Tibial nerve (tissue), 4 donors: Measurements from ENCODE around the gene FUT8. TPM values are rescaled to one million over a fixed set of nuclear protein-coding genes. Genes with fewer than 3 reads are reported as not detected.
"Not testable (repeated sequence)": the region's sequence is repeated elsewhere in the genome, so short reads cannot be mapped to it uniquely, and the experiment has no call there.

Experiments
- DNase-seq, 2 donors: peaks; one replicate each; pipeline ENCODE4 v3.0.0-alpha.2; 2019; ENCODE audit warnings: low spot score in 2 of 2
- H3K27ac ChIP-seq, 4 donors: fragments of 200-600 bp; sonication (generic) in 3 of 4; one replicate each; pipeline ENCODE4 v1.5.1; 2017 to 2019; ENCODE audit warnings: mild to moderate bottlenecking in 1 of 4
- H3K27me3 ChIP-seq, 2 donors: fragments of 200-600 bp; sonication (generic) in 1 of 2; one replicate each; pipeline versions ENCODE4 v1.5.1 to v1.6.0; 2017 to 2019
- H3K36me3 ChIP-seq, 3 donors: fragments of 200-600 bp; sonication (generic); one replicate each; pipeline ENCODE4 v1.5.1; 2018 to 2019
- H3K4me1 ChIP-seq, 4 donors: fragments of 200-600 bp; sonication (generic) in 3 of 4; one replicate each; pipeline ENCODE4 v1.5.1; 2017 to 2019
- H3K4me3 ChIP-seq, 4 donors: fragments of 200-600 bp; sonication (generic) in 3 of 4; one replicate each; pipeline ENCODE4 v1.5.1; 2017 to 2019; ENCODE audit warnings: mild to moderate bottlenecking in 1 of 4, moderate library complexity in 1 of 4
- H3K9me3 ChIP-seq, 4 donors: fragments of 200-600 bp; sonication (generic) in 3 of 4; one replicate each; pipeline ENCODE4 v1.5.1; 2017 to 2019
- EP300 ChIP-seq, 2 donors: sonication (generic); formaldehyde crosslinking; IDR thresholded peaks; one replicate each; pipeline ENCODE4 v1.6.1; 2017; ENCODE audit warnings: antibody characterized with exemption in 2 of 2, mild to moderate bottlenecking in 1 of 2
- POLR2A ChIP-seq, 2 donors: fragments of 450-650 bp; IDR thresholded peaks; one replicate each; pipeline ENCODE4 v1.6.1; 2017; ENCODE audit warnings: antibody characterized with exemption in 2 of 2, mild to moderate bottlenecking in 2 of 2, moderate library complexity in 2 of 2
- WGBS, 2 donors: methylation state at CpG; one replicate each; pipeline ENCODE4 v1.1.5; 2018; 5-methylcytosine and 5-hydroxymethylcytosine counted together
- total RNA-seq, 4 donors: library from RNA; depleted of rRNA; stranded (reverse); fragments of >200 nt; gene quantifications; one replicate each; pipeline ENCODE4 v1.1.0, GENCODE V29; 2016
- TF ChIP-seq, protein P1 (sequence below), 5 experiments: fragments of 200-600 bp in 3 of 5; fragments of 450-650 bp in 2 of 5; sonication (generic) in 3 of 5; IDR thresholded peaks; one replicate each; pipeline ENCODE4 v1.5.1; 2016 to 2019; ENCODE audit warnings: antibody characterized with exemption in 5 of 5, mild to moderate bottlenecking in 3 of 5, moderate library complexity in 2 of 5

FUT8 gene
- total RNA-seq, 4 donors from 2014 or later: 69.6 to 114 (median 91.2) TPM

DNA sequence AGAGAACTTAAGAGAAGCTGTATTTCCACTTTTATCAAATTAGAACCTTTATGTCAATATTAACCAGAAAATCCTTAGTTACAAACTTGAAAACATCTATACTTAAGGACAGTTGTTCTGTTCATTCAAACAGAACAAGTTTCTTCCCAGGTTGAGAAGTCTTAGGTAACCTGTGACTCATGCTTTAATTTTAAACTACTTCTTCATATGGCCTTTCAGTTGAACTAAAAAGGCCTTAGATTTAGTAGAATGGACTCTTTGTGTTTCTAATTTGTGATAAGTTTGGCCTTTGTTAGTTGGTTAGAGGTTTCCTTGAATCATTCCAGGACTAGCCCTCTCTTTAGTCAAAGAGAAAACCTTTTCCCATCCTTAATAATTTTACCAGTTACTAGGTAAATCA, 274.2 kb downstream of the FUT8 start:
- peaks cover 0 to 14% (median 0%) of the 10 kb centered on the region in 3 donors for H3K36me3 ChIP-seq
- DNase-seq: no peak
- no peak overlapping the region for H3K4me3 ChIP-seq
- no peaks in the 10 kb centered on the region for H3K27me3 ChIP-seq
- H3K27ac ChIP-seq: no peak overlapping the region
- H3K4me1 ChIP-seq: no peaks in the 10 kb centered on the region
- TF ChIP-seq, protein P1, sequence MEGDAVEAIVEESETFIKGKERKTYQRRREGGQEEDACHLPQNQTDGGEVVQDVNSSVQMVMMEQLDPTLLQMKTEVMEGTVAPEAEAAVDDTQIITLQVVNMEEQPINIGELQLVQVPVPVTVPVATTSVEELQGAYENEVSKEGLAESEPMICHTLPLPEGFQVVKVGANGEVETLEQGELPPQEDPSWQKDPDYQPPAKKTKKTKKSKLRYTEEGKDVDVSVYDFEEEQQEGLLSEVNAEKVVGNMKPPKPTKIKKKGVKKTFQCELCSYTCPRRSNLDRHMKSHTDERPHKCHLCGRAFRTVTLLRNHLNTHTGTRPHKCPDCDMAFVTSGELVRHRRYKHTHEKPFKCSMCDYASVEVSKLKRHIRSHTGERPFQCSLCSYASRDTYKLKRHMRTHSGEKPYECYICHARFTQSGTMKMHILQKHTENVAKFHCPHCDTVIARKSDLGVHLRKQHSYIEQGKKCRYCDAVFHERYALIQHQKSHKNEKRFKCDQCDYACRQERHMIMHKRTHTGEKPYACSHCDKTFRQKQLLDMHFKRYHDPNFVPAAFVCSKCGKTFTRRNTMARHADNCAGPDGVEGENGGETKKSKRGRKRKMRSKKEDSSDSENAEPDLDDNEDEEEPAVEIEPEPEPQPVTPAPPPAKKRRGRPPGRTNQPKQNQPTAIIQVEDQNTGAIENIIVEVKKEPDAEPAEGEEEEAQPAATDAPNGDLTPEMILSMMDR (IDR thresholded peaks at IDR 0.05): no peak
- no peak for TF ChIP-seq EP300 (IDR thresholded peaks at IDR 0.05)
- TF ChIP-seq POLR2A (IDR thresholded peaks at IDR 0.05): no peak
- H3K9me3 ChIP-seq: no peaks in the 10 kb centered on the region

DNA sequence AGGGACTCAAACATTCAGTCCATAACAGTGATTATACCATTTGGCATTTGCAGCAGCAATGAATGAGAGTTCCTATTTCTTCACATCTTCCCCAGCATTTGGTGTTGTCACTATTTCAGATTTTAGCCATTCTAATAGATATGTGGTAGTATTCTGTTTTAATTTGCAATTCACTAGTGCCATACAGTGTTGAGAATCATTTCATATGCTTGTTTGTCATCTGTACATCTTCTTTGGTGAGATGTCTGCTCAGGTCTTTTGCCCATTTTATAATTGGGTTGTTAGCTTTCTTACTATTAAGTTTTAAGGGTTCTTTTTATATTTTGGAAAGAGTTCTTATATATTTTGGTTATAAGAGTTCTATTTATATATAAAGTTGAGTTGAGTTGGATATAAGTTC, 276.5 kb downstream of the FUT8 start:
- Histone ChIP-seq H3K27me3 (no peaks in the 10 kb centered on the region), H3K9me3 (no peaks in the 10 kb centered on the region), H3K36me3 (peaks cover 0 to 14% (median 0%) of the 10 kb centered on the region in 3 donors), H3K4me1 (no peaks in the 10 kb centered on the region), H3K4me3 (no peak overlapping the region), H3K27ac (no peak overlapping the region)
- TF ChIP-seq, protein P1 (IDR thresholded peaks at IDR 0.05): no peak
- TF ChIP-seq EP300 (IDR thresholded peaks at IDR 0.05) (no peak), POLR2A (IDR thresholded peaks at IDR 0.05) (no peak)
- DNase-seq: no peak

DNA sequence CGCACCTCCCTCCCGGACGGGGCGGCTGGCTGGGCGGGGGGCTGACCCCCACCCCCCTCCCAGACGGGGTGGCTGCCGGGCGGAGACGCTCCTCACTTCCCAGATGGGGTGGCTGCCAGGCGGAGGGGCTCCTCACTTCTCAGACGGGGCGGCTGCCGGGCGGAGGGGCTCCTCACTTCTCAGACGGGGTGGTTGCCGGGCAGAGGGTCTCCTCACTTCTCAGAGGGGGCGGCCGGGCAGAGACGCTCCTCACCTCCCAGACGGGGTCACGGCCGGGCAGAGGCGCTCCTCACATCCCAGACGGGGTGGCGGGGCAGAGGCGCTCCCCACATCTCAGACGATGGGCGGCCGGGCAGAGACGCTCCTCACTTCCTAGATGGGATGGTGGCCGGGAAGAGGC, 280.0 kb downstream of the FUT8 start:
- not testable (repeated sequence) for H3K27me3 ChIP-seq, H3K4me1 ChIP-seq, H3K9me3 ChIP-seq, DNase-seq, H3K4me3 ChIP-seq, H3K27ac ChIP-seq
- WGBS, 2 donors: 99% methylated on average over 22 of the region's 31 CpGs; no CpG with 5 or more reads in 1 of the 2 donors
- H3K36me3 ChIP-seq: peaks cover 0 to 14% (median 0%) of the 10 kb centered on the region in 3 donors

DNA sequence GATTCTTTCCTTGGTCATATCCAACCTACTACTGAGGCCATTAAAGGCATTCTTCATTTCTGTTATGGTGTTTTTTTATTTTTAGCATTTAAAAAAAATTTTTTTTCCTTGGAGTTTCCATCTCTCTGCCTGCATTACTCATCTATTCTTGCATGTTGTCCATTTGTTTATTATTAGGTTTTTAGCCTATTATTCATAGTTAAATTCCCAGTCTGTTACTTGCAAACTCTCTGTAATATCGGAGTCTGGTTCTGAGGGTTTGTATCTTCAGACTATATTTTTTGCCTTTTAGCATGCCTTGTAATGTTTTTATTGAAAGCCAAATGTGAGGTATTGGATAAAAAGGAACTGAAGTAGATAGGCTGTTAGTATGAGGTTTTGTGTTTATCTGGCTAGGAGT, 284.3 kb downstream of the FUT8 start:
- no peak for TF ChIP-seq EP300 (IDR thresholded peaks at IDR 0.05)
- TF ChIP-seq, protein P1 (IDR thresholded peaks at IDR 0.05): no peak
- TF ChIP-seq POLR2A (IDR thresholded peaks at IDR 0.05): no peak
- DNase-seq: no peak
- Histone ChIP-seq H3K36me3 (no peaks in the 10 kb centered on the region), H3K4me1 (no peaks in the 10 kb centered on the region), H3K27me3 (no peaks in the 10 kb centered on the region), H3K4me3 (no peak overlapping the region), H3K9me3 (peaks cover 0 to 5% (median 1%) of the 10 kb centered on the region in 4 donors), H3K27ac (no peak overlapping the region)
- WGBS, 2 donors: 92 to 94% methylated on average over 1 of the region's 1 CpG

DNA sequence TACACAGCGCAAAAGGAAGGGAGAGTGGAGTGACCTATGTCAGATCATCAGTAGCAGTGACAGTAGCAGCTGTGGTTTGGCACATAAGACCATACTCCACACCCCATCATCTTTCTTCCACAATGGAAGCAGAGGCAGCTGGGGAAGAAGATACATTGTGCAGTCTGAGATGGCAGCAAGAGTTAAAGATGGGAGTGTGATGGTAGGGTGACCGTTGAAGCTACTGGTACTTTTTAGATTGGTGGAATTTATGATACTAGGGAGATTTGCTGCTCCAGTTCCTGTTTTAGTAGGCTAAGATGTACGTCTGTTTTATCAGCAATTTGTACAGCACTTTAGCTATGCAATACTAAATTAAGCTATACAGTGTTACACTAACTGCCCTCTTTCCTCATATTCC, 291.0 kb downstream of the FUT8 start:
- TF ChIP-seq POLR2A (IDR thresholded peaks at IDR 0.05): no peak
- Histone ChIP-seq H3K27me3 (no peaks in the 10 kb centered on the region), H3K27ac (no peak overlapping the region), H3K36me3 (peaks cover 0 to 22% (median 0%) of the 10 kb centered on the region in 3 donors), H3K4me3 (no peak overlapping the region), H3K4me1 (no peaks in the 10 kb centered on the region), H3K9me3 (peaks cover 0 to 14% (median 2%) of the 10 kb centered on the region in 4 donors)
- WGBS, 2 donors: 59 to 61% methylated on average over 3 of the region's 3 CpGs
- no peak for DNase-seq

DNA sequence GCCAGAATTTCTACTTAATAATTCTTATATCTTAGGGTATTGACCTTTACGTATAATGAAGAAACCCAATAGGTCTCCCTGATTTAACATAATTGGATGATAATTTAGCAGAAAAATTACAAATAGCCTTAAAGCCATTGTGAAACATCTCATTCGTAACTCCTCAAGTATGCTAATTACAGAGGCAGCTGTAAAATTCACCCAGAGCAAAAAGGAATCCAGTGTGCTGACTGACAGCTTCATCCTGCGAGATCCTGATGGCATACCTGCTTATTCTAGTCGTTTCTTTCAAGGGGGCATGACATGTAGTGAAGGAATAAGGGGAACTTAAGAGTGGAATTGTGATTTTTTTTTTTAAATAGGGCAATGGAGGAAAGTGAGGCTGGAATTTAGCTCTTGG, 291.5 kb downstream of the FUT8 start:
- Histone ChIP-seq H3K4me1 (no peaks in the 10 kb centered on the region), H3K36me3 (peaks cover 0 to 22% (median 0%) of the 10 kb centered on the region in 3 donors), H3K27ac (no peak overlapping the region), H3K4me3 (no peak overlapping the region), H3K9me3 (peaks cover 0 to 17% (median 2%) of the 10 kb centered on the region in 4 donors), H3K27me3 (no peaks in the 10 kb centered on the region)
- WGBS, 2 donors: 66 to 69% methylated on average over 4 of the region's 4 CpGs
- no peak for DNase-seq
- TF ChIP-seq, protein P1 (IDR thresholded peaks at IDR 0.05): no peak
- no peak for TF ChIP-seq EP300 (IDR thresholded peaks at IDR 0.05)
- TF ChIP-seq POLR2A (IDR thresholded peaks at IDR 0.05): no peak
